SK-N-SH treated with all-trans-retinoic acid at 6 μM for 48 hours (cell line): ENCODE results near the gene CHRNA3.

ENCODE experiments used
- ATAC-seq: fragments of 200-7000 bp; cut with Tn5 transposase; 3 replicates; pipeline ENCODE4 v1.9.1; 2020; ENCODE audit warnings: mild to moderate bottlenecking, moderate library complexity
- ARNTL ChIP-seq: fragments of 450-650 bp; formaldehyde crosslinking; IDR thresholded peaks from 2 replicates; pipeline ENCODE4 v1.5.0; 2020; ENCODE audit warnings: low read depth, mild to moderate bottlenecking, moderate library complexity, borderline replicate concordance
- BACH2 ChIP-seq: fragments of 250-450 bp; sonication (Bioruptor Pico); IDR thresholded peaks from 2 replicates; pipeline ENCODE4 v1.9.0; 2021; ENCODE audit warnings: mild to moderate bottlenecking, borderline replicate concordance
- CREB5 ChIP-seq: fragments of 250-450 bp; sonication (Bioruptor Pico); IDR thresholded peaks from 2 replicates; pipeline ENCODE4 v1.5.1; 2020; ENCODE audit warnings: low read depth, mild to moderate bottlenecking, moderate library complexity
- CSDC2 ChIP-seq: fragments of 250-450 bp; sonication (Bioruptor Pico); IDR thresholded peaks from 2 replicates; pipeline ENCODE4 v1.5.0; 2020; ENCODE audit warnings: mild to moderate bottlenecking, moderate library complexity
- CSRNP3 ChIP-seq: fragments of 250-450 bp; sonication (Bioruptor Pico); IDR thresholded peaks from 2 replicates; pipeline ENCODE4 v1.5.1; 2021; ENCODE audit warnings: mild to moderate bottlenecking, moderate library complexity
- ESRRG ChIP-seq: fragments of 250-450 bp; sonication (Bioruptor Pico); IDR thresholded peaks from 2 replicates; pipeline ENCODE4 v1.6.1; 2021; ENCODE audit warnings: mild to moderate bottlenecking
- GLIS3 ChIP-seq: fragments of 250-450 bp; sonication (Bioruptor Pico); IDR thresholded peaks from 2 replicates; pipeline ENCODE4 v1.5.0; 2020; ENCODE audit warnings: mild to moderate bottlenecking, moderate library complexity
- ISL1 ChIP-seq: fragments of 250-450 bp; sonication (Bioruptor Pico); IDR thresholded peaks from 2 replicates; pipeline ENCODE4 v2.1.2; 2022; ENCODE audit warnings: mild to moderate bottlenecking, moderate library complexity
- OSR1 ChIP-seq: fragments of 250-450 bp; sonication (Bioruptor Pico); IDR thresholded peaks from 2 replicates; pipeline ENCODE4 v1.8.0; 2022; ENCODE audit warnings: moderate library complexity, mild to moderate bottlenecking, inconsistent platforms
- PATZ1 ChIP-seq: fragments of 250-450 bp; sonication (Bioruptor Pico); IDR thresholded peaks from 2 replicates; pipeline ENCODE4 v1.8.0; 2020; ENCODE audit warnings: mild to moderate bottlenecking, moderate library complexity, borderline replicate concordance
- POU6F1 ChIP-seq: fragments of 250-450 bp; sonication (Bioruptor Pico); IDR thresholded peaks from 2 replicates; pipeline ENCODE4 v1.8.0; 2021; ENCODE audit warnings: low read depth, mild to moderate bottlenecking, moderate library complexity, borderline replicate concordance
- PPARA ChIP-seq: fragments of 250-450 bp; sonication (Bioruptor Pico); IDR thresholded peaks from 2 replicates; pipeline ENCODE4 v1.5.0; 2020; ENCODE audit warnings: mild to moderate bottlenecking, borderline replicate concordance
- RARB ChIP-seq: fragments of 250-450 bp; sonication (Bioruptor Pico); IDR thresholded peaks from 2 replicates; pipeline ENCODE4 v1.8.0; 2021; ENCODE audit warnings: mild to moderate bottlenecking, moderate library complexity
- SNAI2 ChIP-seq: fragments of 250-450 bp; sonication (Bioruptor Pico); IDR thresholded peaks from 2 replicates; pipeline ENCODE4 v1.5.0; 2020; ENCODE audit warnings: mild to moderate bottlenecking, moderate library complexity
- TCF4 ChIP-seq: fragments of 250-450 bp; sonication (Bioruptor Pico); IDR thresholded peaks from 2 replicates; pipeline ENCODE4 v1.8.0; 2021; ENCODE audit warnings: mild to moderate bottlenecking, moderate library complexity, borderline replicate concordance
- TOX ChIP-seq: fragments of 250-450 bp; sonication (Bioruptor Pico); IDR thresholded peaks from 2 replicates; pipeline ENCODE4 v1.8.0; 2021; ENCODE audit warnings: mild to moderate bottlenecking, moderate library complexity, borderline replicate concordance
- TSHZ2 ChIP-seq: fragments of 250-450 bp; sonication (Bioruptor Pico); IDR thresholded peaks from 2 replicates; pipeline ENCODE4 v1.5.0; 2020; ENCODE audit warnings: mild to moderate bottlenecking, moderate library complexity
- ZC3H10 ChIP-seq: fragments of 250-450 bp; sonication (Bioruptor Pico); IDR thresholded peaks from 2 replicates; pipeline ENCODE4 v1.5.1; 2021; ENCODE audit warnings: mild to moderate bottlenecking, moderate library complexity
- ZFP3 ChIP-seq: fragments of 250-450 bp; sonication (Bioruptor Pico); IDR thresholded peaks from 2 replicates; pipeline ENCODE4 v1.5.0; 2020; ENCODE audit warnings: mild to moderate bottlenecking, moderate library complexity
- ZFP30 ChIP-seq: fragments of 450-650 bp; formaldehyde crosslinking; IDR thresholded peaks from 2 replicates; pipeline ENCODE4 v1.5.0; 2022; ENCODE audit warnings: mild to moderate bottlenecking, moderate library complexity
- ZNF565 ChIP-seq: fragments of 450-650 bp; formaldehyde crosslinking; conservative IDR thresholded peaks from 2 replicates; pipeline ENCODE4 v1.5.0; 2020; ENCODE audit warnings: low read depth, mild to moderate bottlenecking, moderate library complexity
- ZNF70 ChIP-seq: fragments of 450-650 bp; formaldehyde crosslinking; IDR thresholded peaks from 2 replicates; pipeline ENCODE4 v1.5.0; 2020; ENCODE audit warnings: mild to moderate bottlenecking, moderate library complexity
- ZNF8 ChIP-seq: fragments of 450-650 bp; formaldehyde crosslinking; IDR thresholded peaks from 2 replicates; pipeline ENCODE4 v1.5.0; 2020; ENCODE audit warnings: mild to moderate bottlenecking, moderate library complexity

The CHRNA3 gene

GRCh38 chr15:78658823-78659222, 38.0 kb upstream of the CHRNA3 start:
- no peak for ATAC-seq
- TF ChIP-seq ZNF565 (CRISPR knock-in tag) (no peak), PATZ1 (no peak), TSHZ2 (no peak), CSDC2 (CRISPR knock-in tag) (no peak), TOX (CRISPR knock-in tag) (no peak), PPARA (no peak), ZNF8 (CRISPR knock-in tag) (no peak), ZFP30 (CRISPR knock-in tag) (no peak), GLIS3 (CRISPR knock-in tag) (no peak)

GRCh38 chr15:78654272-78654671, 33.5 kb upstream of the CHRNA3 start:
- ATAC-seq, result no peak
- TF ChIP-seq ZNF8 (CRISPR knock-in tag) (no peak), TSHZ2 (no peak), PPARA (no peak), TOX (CRISPR knock-in tag) (no peak), ZNF70 (CRISPR knock-in tag) (no peak), ZFP30 (CRISPR knock-in tag) (no peak), OSR1 (CRISPR knock-in tag) (no peak), ZFP3 (no peak)

GRCh38 chr15:78651930-78652615, 31.3 kb upstream of the CHRNA3 start:
- no peak for ATAC-seq
- TF ChIP-seq RARB (no peak), ZFP3 (no peak), ARNTL (CRISPR knock-in tag) (no peak), CREB5 (no peak), CSDC2 (CRISPR knock-in tag) (no peak), ZNF70 (CRISPR knock-in tag) (no peak), ZFP30 (CRISPR knock-in tag) (no peak), SNAI2 (CRISPR knock-in tag) (no peak), PPARA (no peak), ESRRG (CRISPR knock-in tag) (no peak), BACH2 (CRISPR knock-in tag) (no peak), CSRNP3 (CRISPR knock-in tag) (no peak), POU6F1 (CRISPR knock-in tag) (no peak), ISL1 (CRISPR knock-in tag) (no peak), TSHZ2 (no peak), ZC3H10 (no peak), TCF4 (CRISPR knock-in tag) (no peak), GLIS3 (CRISPR knock-in tag) (no peak)
- TF ChIP-seq, all 23 proteins: peak for 0
